IMR-90 (cell line): ENCODE results near the gene XPC. TPM values are rescaled to one million over a fixed set of nuclear protein-coding genes. Genes with fewer than 3 reads are reported as not detected.

Experiments
- CTCF ChIP-seq: conservative IDR thresholded peaks from 2 replicates; pipeline ENCODE4 v1.5.1; 2012; ENCODE audit warnings: mild to moderate bottlenecking, low read depth, low read length, improper control_type of control experiment
- MAFK ChIP-seq: IDR thresholded peaks from 2 replicates; pipeline ENCODE4 v1.6.1; 2012; ENCODE audit warnings: low read depth, low read length, improper control_type of control experiment
- RCOR1 ChIP-seq: IDR thresholded peaks from 2 replicates; pipeline ENCODE4 v1.6.1; 2012; ENCODE audit warnings: mild to moderate bottlenecking, low read length, improper control_type of control experiment; ENCODE audit not compliant: insufficient replicate concordance
- polyA plus RNA-seq, 3 experiments: library from polyadenylated mRNA; depleted of rRNA; stranded (reverse); fragments of >200 nt; gene quantifications; 2 replicates each; pipeline ENCODE4 v1.2.3, GENCODE V29; 2012; ENCODE audit warnings: low replicate concordance in 1 of 3
- total RNA-seq: library from RNA; depleted of rRNA; stranded (reverse); fragments of >200 nt; gene quantifications from 2 replicates; pipeline ENCODE4 v1.2.3, GENCODE V29; 2012

Gene XPC
- total and polyA plus RNA-seq, 2 of the 4 experiments (the other 2 are of a cell fraction) = 30.9 to 48.8 TPM

GRCh38 chr3:14178247-14179113 is at the start of gene XPC, which contains the start of gene LSM3 (continued):
- TF ChIP-seq CTCF (no peak), MAFK (peak; percentile 59), RCOR1 (no peak)
